Breast epithelium (tissue), 3 donors: ENCODE measurements around the gene TMEM225.

ENCODE experiments used
- POLR2A ChIP-seq: fragments of 450-650 bp; IDR thresholded peaks from one replicate; pipeline ENCODE4 v1.6.1; 2016; ENCODE audit warnings: antibody characterized with exemption, mild to moderate bottlenecking, moderate library complexity
- POLR2AphosphoS5 ChIP-seq, 3 donors: sonication (generic); formaldehyde crosslinking; IDR thresholded peaks; one replicate each; pipeline ENCODE4 v1.6.1; 2017; ENCODE audit warnings: antibody characterized with exemption in 3 of 3
- TF ChIP-seq, protein P1 (sequence below), 3 donors: fragments of 450-650 bp; IDR thresholded peaks; one replicate each; pipeline ENCODE4 v1.5.1; 2016 to 2017; ENCODE audit warnings: antibody characterized with exemption in 3 of 3, mild to moderate bottlenecking in 3 of 3, moderate library complexity in 3 of 3

DNA sequence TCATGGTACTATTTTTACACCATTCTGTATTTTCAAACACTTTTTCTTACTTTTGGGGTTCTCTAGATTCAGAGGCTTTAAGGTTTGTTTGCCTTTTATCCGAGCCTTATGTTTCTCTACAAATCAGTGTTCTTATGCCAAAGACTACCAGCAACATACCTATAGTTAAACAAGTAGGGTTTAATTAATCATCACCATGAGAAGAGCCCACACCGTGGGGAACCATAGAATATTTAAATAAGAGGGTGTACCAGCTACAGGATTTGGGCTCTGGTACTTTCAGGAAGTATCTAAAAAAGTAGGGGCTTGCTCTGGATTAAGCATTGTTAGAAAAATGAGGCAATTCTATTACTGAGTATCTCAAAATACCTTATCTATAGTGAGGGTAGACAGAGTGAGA is 25.7 kb downstream of the TMEM225 start:
- TF ChIP-seq, protein P1, sequence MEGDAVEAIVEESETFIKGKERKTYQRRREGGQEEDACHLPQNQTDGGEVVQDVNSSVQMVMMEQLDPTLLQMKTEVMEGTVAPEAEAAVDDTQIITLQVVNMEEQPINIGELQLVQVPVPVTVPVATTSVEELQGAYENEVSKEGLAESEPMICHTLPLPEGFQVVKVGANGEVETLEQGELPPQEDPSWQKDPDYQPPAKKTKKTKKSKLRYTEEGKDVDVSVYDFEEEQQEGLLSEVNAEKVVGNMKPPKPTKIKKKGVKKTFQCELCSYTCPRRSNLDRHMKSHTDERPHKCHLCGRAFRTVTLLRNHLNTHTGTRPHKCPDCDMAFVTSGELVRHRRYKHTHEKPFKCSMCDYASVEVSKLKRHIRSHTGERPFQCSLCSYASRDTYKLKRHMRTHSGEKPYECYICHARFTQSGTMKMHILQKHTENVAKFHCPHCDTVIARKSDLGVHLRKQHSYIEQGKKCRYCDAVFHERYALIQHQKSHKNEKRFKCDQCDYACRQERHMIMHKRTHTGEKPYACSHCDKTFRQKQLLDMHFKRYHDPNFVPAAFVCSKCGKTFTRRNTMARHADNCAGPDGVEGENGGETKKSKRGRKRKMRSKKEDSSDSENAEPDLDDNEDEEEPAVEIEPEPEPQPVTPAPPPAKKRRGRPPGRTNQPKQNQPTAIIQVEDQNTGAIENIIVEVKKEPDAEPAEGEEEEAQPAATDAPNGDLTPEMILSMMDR (IDR thresholded peaks at IDR 0.05) = no peak
- TF ChIP-seq POLR2AphosphoS5 (IDR thresholded peaks at IDR 0.05) (no peak), POLR2A (no peak)
